ENCODE data around the gene SEMA6D. TPM values are rescaled to one million over a fixed set of nuclear protein-coding genes. Genes with fewer than 3 reads are reported as not detected.

Gene SEMA6D
- total RNA-seq, 1 experiment from 2014 or later = 0.03 TPM

- TF ChIP-seq POLR2AphosphoS5 (IDR thresholded peaks at IDR 0.05; ENCODE audit: low read depth, low read length) (no peak), TCF7L2 (IDR thresholded peaks at IDR 0.05; ENCODE audit: low read depth, low read length) (no peak), SIN3A (IDR thresholded peaks at IDR 0.05; ENCODE audit: borderline replicate concordance, insufficient read depth, low read depth, low read length) (no peak)
- no peaks in the 10 kb centered on the region for H3K36me3 ChIP-seq (ENCODE audit: control insufficient read depth, insufficient read depth, low read length)
- no TSS peak for BruUV-seq (replicated peaks)
- no peaks in the 10 kb centered on the region for H3K4me1 ChIP-seq (ENCODE audit: control insufficient read depth, insufficient read depth, low read length)
- no peak overlapping the region for H3K4me3 ChIP-seq (ENCODE audit: low read depth in 2 of 2, low read length in 2 of 2)
- ChIA-PET CTCF (no interaction called here), POLR2A (no interaction called here)
- ATAC-seq (no peak), DNase-seq (ENCODE audit: low read depth, low spot score) (no peak)
- H3K27ac ChIP-seq (ENCODE audit: low read length) = no peak overlapping the region
- in situ Hi-C loops (cut with HindIII; ENCODE audit: low pct_unique_long_range_greater_than_20kb, low sequenced_read_pairs) = no loop called here
- no peaks in the 10 kb centered on the region for H3K9me3 ChIP-seq (ENCODE audit: control insufficient read depth, insufficient read depth, low read depth, low read length)
- no peaks in the 10 kb centered on the region for H3K27me3 ChIP-seq (ENCODE audit: control insufficient read depth, insufficient read depth, low read length)
- intact Hi-C loops (cut with micrococcal nuclease; ENCODE audit: unreplicated experiment) = no loop called here
Measured at GRCh38 chr15:47731230-47731629, 13.9 kb downstream of the SEMA6D start.

- no peak for TF ChIP-seq REST (IDR thresholded peaks at IDR 0.05; ENCODE audit: insufficient read depth in 1 of 2, low read depth in 2 of 2, low read length in 1 of 2)
- no peak for TF ChIP-seq POLR2AphosphoS5 (IDR thresholded peaks at IDR 0.05; ENCODE audit: low read depth, low read length)
- TF ChIP-seq TCF7L2 (IDR thresholded peaks at IDR 0.05; ENCODE audit: low read depth, low read length) = no peak
- no peak for TF ChIP-seq CTCF (IDR thresholded peaks at IDR 0.05)
- TF ChIP-seq SIN3A (IDR thresholded peaks at IDR 0.05; ENCODE audit: borderline replicate concordance, insufficient read depth, low read depth, low read length) = no peak
- Histone ChIP-seq H3K9me3 (ENCODE audit: control insufficient read depth, insufficient read depth, low read depth, low read length) (no peaks in the 10 kb centered on the region), H3K27ac (ENCODE audit: low read length) (no peak overlapping the region), H3K36me3 (ENCODE audit: control insufficient read depth, insufficient read depth, low read length) (no peaks in the 10 kb centered on the region), H3K4me1 (ENCODE audit: control insufficient read depth, insufficient read depth, low read length) (no peaks in the 10 kb centered on the region), H3K27me3 (ENCODE audit: control insufficient read depth, insufficient read depth, low read length) (no peaks in the 10 kb centered on the region), H3K4me3 (ENCODE audit: low read depth in 2 of 2, low read length in 2 of 2) (no peak overlapping the region)
- intact Hi-C loops (cut with micrococcal nuclease; ENCODE audit: unreplicated experiment) (no loop called here), in situ Hi-C loops (cut with HindIII; ENCODE audit: low pct_unique_long_range_greater_than_20kb, low sequenced_read_pairs) (no loop called here)
- no TSS peak for BruUV-seq (replicated peaks)
- ChIA-PET CTCF (no interaction called here), POLR2A (no interaction called here)
- DNase-seq (ENCODE audit: low read depth, low spot score) (no peak), ATAC-seq (no peak)
Measured at GRCh38 chr15:47732248-47732647, 14.9 kb downstream of the SEMA6D start.

- H3K27me3 ChIP-seq (ENCODE audit: control insufficient read depth, insufficient read depth, low read length) = no peaks in the 10 kb centered on the region
- POLR2A ChIA-PET = no interaction called here
- no peaks in the 10 kb centered on the region for H3K9me3 ChIP-seq (ENCODE audit: control insufficient read depth, insufficient read depth, low read depth, low read length)
- CTCF ChIA-PET = no interaction called here
- intact Hi-C loops (cut with micrococcal nuclease; ENCODE audit: unreplicated experiment) (no loop called here), in situ Hi-C loops (cut with HindIII; ENCODE audit: low pct_unique_long_range_greater_than_20kb, low sequenced_read_pairs) (no loop called here)
- H3K27ac ChIP-seq (ENCODE audit: low read length) = no peak overlapping the region
- no peak for TF ChIP-seq CTCF (IDR thresholded peaks at IDR 0.05)
- TF ChIP-seq REST (IDR thresholded peaks at IDR 0.05; ENCODE audit: insufficient read depth in 1 of 2, low read depth in 2 of 2, low read length in 1 of 2) = no peak
- TF ChIP-seq SIN3A (IDR thresholded peaks at IDR 0.05; ENCODE audit: borderline replicate concordance, insufficient read depth, low read depth, low read length) = no peak
- TF ChIP-seq POLR2AphosphoS5 (IDR thresholded peaks at IDR 0.05; ENCODE audit: low read depth, low read length) = no peak
- no peak for TF ChIP-seq TCF7L2 (IDR thresholded peaks at IDR 0.05; ENCODE audit: low read depth, low read length)
- DNase-seq (ENCODE audit: low read depth, low spot score) (no peak), ATAC-seq (no peak)
- BruUV-seq (replicated peaks) = no TSS peak
- no peaks in the 10 kb centered on the region for H3K36me3 ChIP-seq (ENCODE audit: control insufficient read depth, insufficient read depth, low read length)
- no peak overlapping the region for H3K4me3 ChIP-seq (ENCODE audit: low read depth in 2 of 2, low read length in 2 of 2)
- no peaks in the 10 kb centered on the region for H3K4me1 ChIP-seq (ENCODE audit: control insufficient read depth, insufficient read depth, low read length)
Measured at GRCh38 chr15:47733085-47733484, 15.8 kb downstream of the SEMA6D start.

Data from Panc1 (cell line).